ENCODE results near the gene PLA2G7.

DNA sequence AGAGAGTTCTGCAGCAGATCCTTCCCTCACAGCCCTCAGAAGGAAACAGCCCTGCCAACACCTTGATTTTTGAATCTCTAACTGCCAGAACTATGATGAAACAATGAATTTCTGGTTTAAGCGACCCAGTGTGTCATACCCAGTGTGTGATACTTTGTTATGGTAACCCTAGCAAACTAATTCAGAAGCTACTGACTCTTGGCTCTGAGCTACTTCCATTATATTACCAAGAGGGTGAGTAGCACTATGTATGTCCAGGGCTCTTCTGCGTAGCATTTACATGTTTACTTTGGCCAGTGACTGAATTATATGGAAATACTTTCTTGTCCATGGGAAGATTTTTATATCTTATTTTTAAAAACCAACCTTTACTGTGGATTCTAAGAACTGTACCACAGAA is 28.3 kb upstream of the PLA2G7 start:
- no peak for TF ChIP-seq EZH2 (IDR thresholded peaks at IDR 0.05; ENCODE audit: borderline replicate concordance, low read depth, low read length, poor library complexity, severe bottlenecking)
- TF ChIP-seq CTCF (conservative IDR thresholded peaks at IDR 0.05; ENCODE audit: low read depth, low read length), result no peak

Measured in A673 (cell line).